Sigmoid colon (tissue), 7 donors: ENCODE data around the gene HIF3A. TPM values are rescaled to one million over a fixed set of nuclear protein-coding genes. Genes with fewer than 3 reads are reported as not detected.
A peak's percentile ranks its signal among the peaks of the same experiment; 100 is the strongest.

Source experiments
- DNase-seq: peaks from one replicate; pipeline ENCODE4 v3.0.0-alpha.2; 2019
- H3K27ac ChIP-seq, 4 donors: fragments of 200-600 bp; sonication (generic); one replicate each; pipeline ENCODE4 v1.5.1; 2016 to 2019; ENCODE audit warnings: mild to moderate bottlenecking in 1 of 4
- H3K27me3 ChIP-seq, 3 donors: fragments of 200-600 bp; sonication (generic); one replicate each; pipeline ENCODE4 v1.5.1; 2019; ENCODE audit warnings: mild to moderate bottlenecking in 1 of 3
- H3K36me3 ChIP-seq, 4 donors: fragments of 200-600 bp; sonication (generic); one replicate each; pipeline ENCODE4 v1.5.1; 2016 to 2019
- H3K4me1 ChIP-seq, 4 donors: fragments of 200-600 bp; sonication (generic); one replicate each; pipeline ENCODE4 v1.5.1; 2017 to 2019
- H3K4me3 ChIP-seq, 4 donors: fragments of 200-600 bp; sonication (generic); one replicate each; pipeline ENCODE4 v1.5.1; 2017 to 2019; ENCODE audit warnings: mild to moderate bottlenecking in 2 of 4, moderate library complexity in 1 of 4
- H3K9me3 ChIP-seq, 4 donors: fragments of 200-600 bp in 3 of 4; sonication (generic) in 3 of 4; one replicate each; pipeline versions ENCODE4 v1.5.1 to v1.6.1; 2013 to 2019
- CTCF ChIP-seq, 4 experiments: fragments of 450-650 bp in 3 of 4; fragments of 200-600 bp in 1 of 4; IDR thresholded peaks; one replicate each; pipeline ENCODE4 v1.5.1; 2016 to 2019; ENCODE audit warnings: antibody characterized with exemption in 4 of 4, mild to moderate bottlenecking in 3 of 4, moderate library complexity in 2 of 4
- EP300 ChIP-seq, 4 donors: sonication (generic); formaldehyde crosslinking; IDR thresholded peaks; one replicate each; pipeline ENCODE4 v1.6.1; 2017; ENCODE audit warnings: antibody characterized with exemption in 4 of 4
- POLR2A ChIP-seq, 2 donors: fragments of 450-650 bp; IDR thresholded peaks; one replicate each; pipeline ENCODE4 v1.6.1; 2016; ENCODE audit warnings: antibody characterized with exemption in 2 of 2, mild to moderate bottlenecking in 2 of 2, moderate library complexity in 2 of 2
- POLR2AphosphoS5 ChIP-seq, 4 donors: sonication (generic); formaldehyde crosslinking; IDR thresholded peaks; one replicate each; pipeline ENCODE4 v1.6.1; 2017; ENCODE audit warnings: antibody characterized with exemption in 4 of 4
- WGBS, 2 donors: extraction: QIAGEN DNeasy Blood & Tissue Kit; methylation state at CpG; one replicate each; pipeline ENCODE4 v1.1.7; 2013; 5-methylcytosine and 5-hydroxymethylcytosine counted together
- intact Hi-C: fragments of 100-400 bp; cut with DNase I; formaldehyde crosslinking; loops from one replicate; pipeline ENCODE4 v1.15.1; 2023
- polyA plus RNA-seq, 3 donors: library from polyadenylated mRNA; stranded (reverse); fragments of 200-250 nt; gene quantifications; one replicate each; pipeline ENCODE4 v1.2.3, GENCODE V29; 2013
- total RNA-seq, 4 donors: library from RNA; depleted of rRNA; stranded (reverse); fragments of >200 nt; gene quantifications; one replicate each; pipeline ENCODE4 v1.1.0, GENCODE V29; 2016
- donor health status: healthy with polysubstance abuse.
- donor health status: Bipolar disorder and iron deficiency.
- donor health status: healthy.

Gene HIF3A
- total and polyA plus RNA-seq, 7 donors, result 1.8 to 310 (median 63.0) TPM

GRCh38 chr19:46390121-46390858 is 93.4 kb downstream of the HIF3A start:
- intact Hi-C loops, result loop anchor here (5.0 kb wide), 1 partner anchor 108 kb away; no protein-coding TSS in a partner anchor
- peak overlapping the region in 1 of 4 donors; percentile 17 for H3K27ac ChIP-seq
- peak; percentile 59 for DNase-seq

GRCh38 chr19:46390866-46391265 is 94.0 kb downstream of the HIF3A start:
- Histone ChIP-seq H3K27me3 (no peaks in the 10 kb centered on the region), H3K9me3 (no peaks in the 10 kb centered on the region), H3K4me3 (no peak overlapping the region), H3K36me3 (peaks cover 39 to 55% (median 50%) of the 10 kb centered on the region in 4 donors), H3K27ac (peak overlapping the region in 1 of 4 donors; percentile 20), H3K4me1 (peaks cover 0 to 6% (median 0%) of the 10 kb centered on the region in 4 donors)
- intact Hi-C loops, result loop anchor here (5.0 kb wide), 1 partner anchor 109 kb away; no protein-coding TSS in a partner anchor
- TF ChIP-seq POLR2AphosphoS5 (IDR thresholded peaks at IDR 0.05) (no peak), CTCF (IDR thresholded peaks at IDR 0.05) (no peak), EP300 (IDR thresholded peaks at IDR 0.05) (no peak), POLR2A (IDR thresholded peaks at IDR 0.05) (no peak)
- WGBS, 2 donors, result 91 to 95% methylated on average over 18 of the region's 18 CpGs
- peak; percentile 62 for DNase-seq

More at GRCh38 chr19:46390121-46390858, 93.4 kb downstream of the HIF3A start:
- 93 to 94% methylated on average over 16 of the region's 16 CpGs for WGBS, 2 donors
- peaks cover 0 to 6% (median 0%) of the 10 kb centered on the region in 4 donors for H3K4me1 ChIP-seq
- H3K4me3 ChIP-seq, result no peak overlapping the region
- H3K9me3 ChIP-seq, result no peaks in the 10 kb centered on the region
- peaks cover 39 to 58% (median 51%) of the 10 kb centered on the region in 4 donors for H3K36me3 ChIP-seq
- no peak for TF ChIP-seq POLR2AphosphoS5 (IDR thresholded peaks at IDR 0.05)
- no peak for TF ChIP-seq EP300 (IDR thresholded peaks at IDR 0.05)
- TF ChIP-seq CTCF (IDR thresholded peaks at IDR 0.05), result no peak
- no peak for TF ChIP-seq POLR2A (IDR thresholded peaks at IDR 0.05)
- H3K27me3 ChIP-seq, result no peaks in the 10 kb centered on the region

GRCh38 chr19:46391296-46392251 is 94.7 kb downstream of the HIF3A start:
- intact Hi-C loops, result loop anchor here (5.0 kb wide), 1 partner anchor 109 kb away; no protein-coding TSS in a partner anchor
- H3K9me3 ChIP-seq, result no peaks in the 10 kb centered on the region
- H3K36me3 ChIP-seq, result peaks cover 36 to 49% (median 48%) of the 10 kb centered on the region in 4 donors
- peak; percentile 63 for DNase-seq
- H3K27ac ChIP-seq, result peak overlapping the region in 1 of 4 donors; percentile 31
- 92 to 93% methylated on average over 33 of the region's 33 CpGs for WGBS, 2 donors
- no peak for TF ChIP-seq CTCF (IDR thresholded peaks at IDR 0.05)
- no peak for TF ChIP-seq POLR2AphosphoS5 (IDR thresholded peaks at IDR 0.05)
- TF ChIP-seq EP300 (IDR thresholded peaks at IDR 0.05), result no peak
- no peak for TF ChIP-seq POLR2A (IDR thresholded peaks at IDR 0.05)
- no peak overlapping the region for H3K4me3 ChIP-seq
- no peaks in the 10 kb centered on the region for H3K27me3 ChIP-seq
- H3K4me1 ChIP-seq, result peaks cover 0 to 6% (median 0%) of the 10 kb centered on the region in 4 donors

- Histone ChIP-seq H3K36me3 (peaks cover 31 to 42% (median 40%) of the 10 kb centered on the region in 4 donors), H3K4me1 (peaks cover 0 to 6% (median 0%) of the 10 kb centered on the region in 4 donors), H3K27ac (peak overlapping the region in 1 of 4 donors; percentile 31), H3K4me3 (no peak overlapping the region), H3K27me3 (no peaks in the 10 kb centered on the region), H3K9me3 (no peaks in the 10 kb centered on the region)
- intact Hi-C loops, result loop anchor here (5.0 kb wide), 1 partner anchor 110 kb away; no protein-coding TSS in a partner anchor
- 64 to 78% methylated on average over 21 of the region's 21 CpGs for WGBS, 2 donors
- TF ChIP-seq POLR2A (IDR thresholded peaks at IDR 0.05), result no peak
- TF ChIP-seq POLR2AphosphoS5 (IDR thresholded peaks at IDR 0.05), result peak in 1 of 4 donors; percentile 8
- peak; percentile 62 for DNase-seq
Measured at GRCh38 chr19:46392252-46392801, 95.5 kb downstream of the HIF3A start.
